Endothelial cell of umbilical vein (primary cell): ENCODE results near the gene HAUS7. TPM values are rescaled to one million over a fixed set of nuclear protein-coding genes. Genes with fewer than 3 reads are reported as not detected.

ENCODE experiments used
- BruUV-seq: library from RNA; stranded (reverse); fragments of 400-500 nt; replicated peaks from 2 replicates; lab custom pipeline; 2021; lab: Mats Ljungman, UMichigan
- CTCF ChIA-PET: fragments of 300-600, 350-600 bp; sonication (Branson Sonifier 250); formaldehyde crosslinking; loops from one replicate; lab custom pipeline; 2021; ENCODE audit warnings: antibody characterized with exemption, inconsistent platforms; lab: Charles Lee
- POLR2A ChIA-PET: fragments of 300-600, 350-600 bp; sonication (Branson Sonifier 250); formaldehyde crosslinking; loops from one replicate; lab custom pipeline; 2021; ENCODE audit warnings: antibody characterized with exemption, inconsistent platforms; lab: Charles Lee
- DNase-seq: peaks from one replicate; pipeline ENCODE4 v3.0.0-alpha.2; 2011; ENCODE audit warnings: low read depth, low spot score
- FAIRE-seq: peaks from 2 replicates; lab custom pipeline; 2011; peaks lifted over from hg19 to GRCh38; lab: Jason Lieb, UNC
- H2AFZ ChIP-seq: 2 replicates; pipeline ENCODE4 v1.6.0; 2012; ENCODE audit warnings: low read depth, low read length, control low read depth, inconsistent platforms
- H3K27ac ChIP-seq: 2 replicates; pipeline ENCODE4 v1.5.1; 2011; ENCODE audit warnings: low read depth, mild to moderate bottlenecking, control low read depth, low read length, moderate library complexity; ENCODE audit not compliant: insufficient read depth
- H3K27me3 ChIP-seq, 2 experiments: 2 replicates each; pipeline versions ENCODE4 v1.6.0 to v1.6.1; 2011; ENCODE audit warnings: low read length in 2 of 2, mixed read lengths in 1 of 2; ENCODE audit not compliant: control insufficient read depth in 2 of 2, insufficient read depth in 2 of 2
- H3K36me3 ChIP-seq, 2 experiments: 2 replicates in 1 of 2; 3 replicates in 1 of 2; pipeline ENCODE4 v1.5.1; 2011; ENCODE audit warnings: low read length in 2 of 2, mild to moderate bottlenecking in 1 of 2, moderate library complexity in 1 of 2; ENCODE audit not compliant: control insufficient read depth in 2 of 2, insufficient read depth in 2 of 2; ENCODE audit errors: extremely low read depth in 1 of 2
- H3K4me1 ChIP-seq: 3 replicates; pipeline ENCODE4 v1.5.1; 2011; ENCODE audit warnings: mild to moderate bottlenecking, low read length; ENCODE audit not compliant: control insufficient read depth, insufficient read depth; ENCODE audit errors: extremely low read depth
- H3K4me2 ChIP-seq: 2 replicates; pipeline ENCODE4 v1.6.1; 2011; ENCODE audit warnings: low read length, control low read depth, mixed read lengths; ENCODE audit not compliant: insufficient read depth
- H3K4me3 ChIP-seq, 3 experiments: fragments of 200-600 bp in 1 of 3; sonication (generic), shearing (Covaris generic) in 1 of 3; replicated peaks in 1 of 3; 2 replicates each; pipeline ENCODE4 v1.5.1; 2011 to 2016; ENCODE audit warnings: control low read depth in 3 of 3, low read length in 3 of 3, mild to moderate bottlenecking in 2 of 3, inconsistent platforms in 1 of 3, low read depth in 1 of 3, moderate library complexity in 1 of 3; ENCODE audit not compliant: insufficient read depth in 1 of 3
- H3K79me2 ChIP-seq: 2 replicates; pipeline ENCODE4 v1.6.0; 2012; ENCODE audit warnings: low read length, inconsistent platforms; ENCODE audit not compliant: control insufficient read depth, insufficient read depth
- H3K9ac ChIP-seq: replicated peaks from 2 replicates; pipeline ENCODE3; 2011; ENCODE audit warnings: low read length, control low read depth; ENCODE audit not compliant: insufficient read depth; ENCODE audit errors: extremely low read depth
- H3K9me1 ChIP-seq: replicated peaks from 3 replicates; pipeline ENCODE4 v1.6.0; 2011; ENCODE audit warnings: mild to moderate bottlenecking, low read length; ENCODE audit not compliant: control insufficient read depth, insufficient read depth; ENCODE audit errors: extremely low read depth
- H3K9me3 ChIP-seq: replicated peaks from 2 replicates; pipeline ENCODE4 v1.5.1; 2012; ENCODE audit warnings: low read length, inconsistent platforms; ENCODE audit not compliant: control insufficient read depth, insufficient read depth
- H4K20me1 ChIP-seq: replicated peaks from 2 replicates; pipeline ENCODE3; 2011; ENCODE audit warnings: mild to moderate bottlenecking, low read length; ENCODE audit not compliant: control insufficient read depth, insufficient read depth; ENCODE audit errors: extremely low read depth
- CTCF ChIP-seq, 2 donors: IDR thresholded peaks; 1 replicate in 1 of 2; 2 replicates in 1 of 2; pipeline ENCODE4 v1.5.1; 2011; ENCODE audit warnings: low read length in 2 of 2, mild to moderate bottlenecking in 2 of 2, moderate library complexity in 2 of 2, control low read depth in 1 of 2, inconsistent platforms in 1 of 2, low read depth in 1 of 2; ENCODE audit not compliant: insufficient read depth in 1 of 2; ENCODE audit errors: extremely low read depth in 1 of 2
- EZH2 ChIP-seq: IDR thresholded peaks from 2 replicates; pipeline ENCODE4 v1.6.1; 2012; ENCODE audit warnings: borderline replicate concordance, low read depth, mild to moderate bottlenecking, moderate library complexity, low read length, inconsistent platforms; ENCODE audit not compliant: severe bottlenecking
- FOS ChIP-seq: IDR thresholded peaks from 2 replicates; pipeline ENCODE4 v1.6.1; 2011; ENCODE audit warnings: mild to moderate bottlenecking, low read length, moderate library complexity, borderline replicate concordance; ENCODE audit not compliant: insufficient read depth
- GATA2 ChIP-seq: IDR thresholded peaks from 2 replicates; pipeline ENCODE4 v1.7.0; 2011; ENCODE audit warnings: low read depth, mild to moderate bottlenecking, moderate library complexity, mixed read lengths, low read length; ENCODE audit not compliant: insufficient read length, insufficient read depth
- JUN ChIP-seq: IDR thresholded peaks from 2 replicates; pipeline ENCODE4 v1.6.1; 2011; ENCODE audit warnings: borderline replicate concordance, low read depth; ENCODE audit not compliant: insufficient read length, insufficient read depth
- MYC ChIP-seq: IDR thresholded peaks from one replicate; pipeline ENCODE4 v1.6.1; 2011; ENCODE audit warnings: mild to moderate bottlenecking, low read depth, low read length
- POLR2A ChIP-seq: IDR thresholded peaks from 2 replicates; pipeline ENCODE4 v1.6.1; 2012; ENCODE audit warnings: low read depth, mild to moderate bottlenecking, control low read depth, low read length
- POLR2AphosphoS5 ChIP-seq: IDR thresholded peaks from 2 replicates; pipeline ENCODE4 v1.6.1; 2012; ENCODE audit warnings: low read depth, mild to moderate bottlenecking, control low read depth, low read length, moderate library complexity; ENCODE audit not compliant: insufficient read depth
- dilution Hi-C: fragments of 300-500 bp; cut with MboI; formaldehyde crosslinking; loops from one replicate; pipeline ENCODE4 v1.15.0; 2019; ENCODE audit warnings: low sequenced_read_pairs; ENCODE audit not compliant: extremely low pct_ligation_motif_present
- intact Hi-C: fragments of 100-400 bp; cut with micrococcal nuclease; formaldehyde crosslinking; loops from one replicate; pipeline ENCODE4 v1.10.0; 2022
- polyA plus RNA-seq, 4 experiments: library from polyadenylated mRNA; depleted of rRNA in 3 of 4; stranded (reverse) in 3 of 4; unstranded in 1 of 4; fragments of >200 nt; gene quantifications; 2 replicates each; pipeline versions ENCODE4 v1.2.1 to v1.2.3, GENCODE V29; 2011 to 2012; ENCODE audit warnings: missing spikeins in 1 of 4
- total RNA-seq: library from RNA; stranded (reverse); gene quantifications from 2 replicates; pipeline ENCODE4 v1.2.3, GENCODE V29; 2021
- TF ChIP-seq, protein P1 (sequence below): IDR thresholded peaks from 2 replicates; pipeline ENCODE4 v1.6.1; 2011; ENCODE audit not compliant: insufficient read depth, insufficient read length

The HAUS7 gene
- total and polyA plus RNA-seq, 2 donors (not counting 3 experiments of a cell fraction or from before 2014, with no cell fraction given), result 31.0 to 46.4 TPM

- no peak overlapping the region for H3K27ac ChIP-seq
- TF ChIP-seq POLR2AphosphoS5, result no peak
- no peak for TF ChIP-seq GATA2
- no peak for TF ChIP-seq JUN
- no peak for TF ChIP-seq CTCF (IDR thresholded peaks at IDR 0.05; ENCODE audit: extremely low read depth in 1 of 2, insufficient read depth in 1 of 2, low read depth in 1 of 2, low read length in 2 of 2)
- no peak for TF ChIP-seq FOS
- TF ChIP-seq EZH2, result no peak
- TF ChIP-seq, protein P1, sequence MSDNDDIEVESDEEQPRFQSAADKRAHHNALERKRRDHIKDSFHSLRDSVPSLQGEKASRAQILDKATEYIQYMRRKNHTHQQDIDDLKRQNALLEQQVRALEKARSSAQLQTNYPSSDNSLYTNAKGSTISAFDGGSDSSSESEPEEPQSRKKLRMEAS, result no peak
- no peak for TF ChIP-seq MYC
- no peak for TF ChIP-seq POLR2A
- peaks cover 4% of the 10 kb centered on the region for H3K79me2 ChIP-seq
- no peaks in the 10 kb centered on the region for H3K27me3 ChIP-seq
- H3K9me1 ChIP-seq, result no peaks in the 10 kb centered on the region
- intact Hi-C loops (no loop called here), dilution Hi-C loops (no loop called here)
- no peaks in the 10 kb centered on the region for H3K9me3 ChIP-seq
- no peaks in the 10 kb centered on the region for H3K36me3 ChIP-seq
- H3K4me1 ChIP-seq, result peaks cover 32% of the 10 kb centered on the region
- no peak overlapping the region for H3K4me3 ChIP-seq
- CTCF ChIA-PET, result interaction anchor here (0.7 to 6.8 kb wide), 3 partner anchors 12 to 35 kb away, joined by 3 to 189 read pairs (median 146); partner anchors contain the start of gene BGN
- POLR2A ChIA-PET, result interaction anchor here (1.7 kb wide), 1 partner anchor 21 kb away, joined by 7 read pairs; the partner anchor contains the start of gene BGN
- DNase-seq (no peak), FAIRE-seq (no peak)
- no peak overlapping the region for H2AFZ ChIP-seq
- H3K4me2 ChIP-seq, result no peak overlapping the region
- BruUV-seq, result no TSS peak
- no peaks in the 10 kb centered on the region for H4K20me1 ChIP-seq
- H3K9ac ChIP-seq, result no peak overlapping the region
Observed at GRCh38 chrX:153473126-153473525, 2.8 kb upstream of the HAUS7 start.
